Vagina (tissue), 2 donors: ENCODE results near the gene OOSP2.

Experiments used
- POLR2A ChIP-seq, 2 donors: fragments of 450-650 bp; IDR thresholded peaks; one replicate each; pipeline ENCODE4 v1.6.1; 2017; ENCODE audit warnings: antibody characterized with exemption in 2 of 2, mild to moderate bottlenecking in 2 of 2, moderate library complexity in 2 of 2
- POLR2AphosphoS5 ChIP-seq, 2 donors: sonication (generic); formaldehyde crosslinking; IDR thresholded peaks; one replicate each; pipeline ENCODE4 v1.9.0; 2017; ENCODE audit warnings: antibody characterized with exemption in 2 of 2, mild to moderate bottlenecking in 2 of 2, low read depth in 1 of 2; ENCODE audit not compliant: insufficient read depth in 1 of 2

DNA sequence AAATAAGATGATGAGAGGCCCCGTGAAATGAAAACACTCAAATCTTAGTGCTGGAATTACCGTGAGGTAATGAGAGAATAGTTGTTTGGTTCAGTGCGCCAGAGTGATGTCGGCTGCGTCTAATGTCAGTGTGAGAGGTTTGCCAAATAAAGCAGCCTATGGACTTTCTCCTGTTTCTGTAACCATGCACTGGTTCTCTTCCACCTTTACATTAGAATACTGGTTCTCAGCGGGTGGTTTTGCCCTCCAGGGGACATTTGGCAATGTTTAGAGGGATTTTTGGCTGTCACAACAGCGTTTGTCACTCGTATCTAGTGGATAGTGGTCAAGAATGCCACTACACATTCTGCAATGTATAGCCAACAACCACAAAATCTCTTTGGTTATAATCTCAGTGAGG, 22.2 kb upstream of the OOSP2 start:
- TF ChIP-seq POLR2A (IDR thresholded peaks at IDR 0.05), result no peak
- TF ChIP-seq POLR2AphosphoS5 (IDR thresholded peaks at IDR 0.05; ENCODE audit: insufficient read depth in 1 of 2, low read depth in 1 of 2), result no peak
